ENCODE data around the gene KIF5C. TPM values are rescaled to one million over a fixed set of nuclear protein-coding genes. Genes with fewer than 3 reads are reported as not detected.

Gene KIF5C
- total and polyA plus RNA-seq, 4 donors, result 0.06 to 0.25 (median 0.14) TPM

GRCh38 chr2:148998831-148999200 lies 123.8 kb downstream of the KIF5C start:
- Histone ChIP-seq H3K9ac (ENCODE audit: low read depth in 1 of 2, low read length in 2 of 2) (no peak overlapping the region), H3K9me3 (ENCODE audit: control insufficient read depth in 4 of 4, low read length in 3 of 4) (no peaks in the 10 kb centered on the region), H3K4me3 (ENCODE audit: low read depth in 1 of 3, low read length in 3 of 3) (no peak overlapping the region), H3K4me1 (ENCODE audit: control insufficient read depth in 4 of 4, insufficient read depth in 4 of 4, low read length in 3 of 4) (no peaks in the 10 kb centered on the region), H3K36me3 (ENCODE audit: control insufficient read depth in 4 of 4, insufficient read depth in 3 of 4, low read depth in 1 of 4, low read length in 3 of 4) (peaks cover 0 to 1% (median 0%) of the 10 kb centered on the region in 4 donors), H3K27me3 (ENCODE audit: control insufficient read depth in 4 of 4, insufficient read depth in 4 of 4, low read length in 3 of 4) (peaks cover 0 to 3% (median 0%) of the 10 kb centered on the region in 4 donors), H3K27ac (ENCODE audit: low read depth in 1 of 2, low read length in 2 of 2) (no peak overlapping the region)
- TF ChIP-seq NR2F2 (IDR thresholded peaks at IDR 0.05) (no peak), FOXA1 (IDR thresholded peaks at IDR 0.05) (no peak), EGR1 (IDR thresholded peaks at IDR 0.05; ENCODE audit: low read depth in 2 of 2) (no peak), JUND (IDR thresholded peaks at IDR 0.05) (no peak), RXRA (IDR thresholded peaks at IDR 0.05) (no peak), ATF3 (IDR thresholded peaks at IDR 0.05) (no peak), ZBTB33 (IDR thresholded peaks at IDR 0.05) (no peak), CTCF (IDR thresholded peaks at IDR 0.05; ENCODE audit: low read depth, low read length, missing input control) (no peak), TAF1 (conservative IDR thresholded peaks at IDR 0.05) (no peak), SP1 (IDR thresholded peaks at IDR 0.05) (no peak), YY1 (IDR thresholded peaks at IDR 0.05) (no peak), MAX (IDR thresholded peaks at IDR 0.05) (no peak), REST (IDR thresholded peaks at IDR 0.05) (no peak), HNF4A (conservative IDR thresholded peaks at IDR 0.05) (no peak), HNF4G (IDR thresholded peaks at IDR 0.05) (no peak), FOXA2 (IDR thresholded peaks at IDR 0.05) (no peak), RAD21 (IDR thresholded peaks at IDR 0.05) (no peak)
- DNase-seq (ENCODE audit: low spot score), result no peak
- 86% methylated on average over 4 of the region's 4 CpGs for WGBS

GRCh38 chr2:148999451-148999921 lies 124.5 kb downstream of the KIF5C start:
- H3K4me1 ChIP-seq (ENCODE audit: control insufficient read depth in 4 of 4, insufficient read depth in 4 of 4, low read length in 3 of 4), result no peaks in the 10 kb centered on the region
- WGBS, result 47% methylated on average over 7 of the region's 7 CpGs
- H3K9me3 ChIP-seq (ENCODE audit: control insufficient read depth in 4 of 4, low read length in 3 of 4), result no peaks in the 10 kb centered on the region
- no peak overlapping the region for H3K4me3 ChIP-seq (ENCODE audit: low read depth in 1 of 3, low read length in 3 of 3)
- H3K36me3 ChIP-seq (ENCODE audit: control insufficient read depth in 4 of 4, insufficient read depth in 3 of 4, low read depth in 1 of 4, low read length in 3 of 4), result peaks cover 0 to 1% (median 0%) of the 10 kb centered on the region in 4 donors
- DNase-seq (ENCODE audit: low spot score), result no peak
- no peak overlapping the region for H3K27ac ChIP-seq (ENCODE audit: low read depth in 1 of 2, low read length in 2 of 2)
- no peak overlapping the region for H3K9ac ChIP-seq (ENCODE audit: low read depth in 1 of 2, low read length in 2 of 2)
- peaks cover 0 to 3% (median 0%) of the 10 kb centered on the region in 4 donors for H3K27me3 ChIP-seq (ENCODE audit: control insufficient read depth in 4 of 4, insufficient read depth in 4 of 4, low read length in 3 of 4)
- TF ChIP-seq ZBTB33 (IDR thresholded peaks at IDR 0.05) (no peak), REST (IDR thresholded peaks at IDR 0.05) (no peak), HNF4A (conservative IDR thresholded peaks at IDR 0.05) (no peak), JUND (IDR thresholded peaks at IDR 0.05) (no peak), MAX (IDR thresholded peaks at IDR 0.05) (no peak), ATF3 (IDR thresholded peaks at IDR 0.05) (no peak), RXRA (IDR thresholded peaks at IDR 0.05) (no peak), NR2F2 (IDR thresholded peaks at IDR 0.05) (no peak), GABPA (IDR thresholded peaks at IDR 0.05 in 1 of 2, conservative IDR thresholded peaks at IDR 0.05 in 1 of 2) (no peak)
